ENCODE measurements around the gene IFNGR2.
"Not testable (repeated sequence)": the region's sequence is repeated elsewhere in the genome, so short reads cannot be mapped to it uniquely, and the experiment has no call there.

The IFNGR2 gene

GRCh38 chr21:33377221-33377920 lies 25.8 kb upstream of the IFNGR2 start:
- no peak for DNase-seq

- DNase-seq: no peak
These were observed 25.1 kb upstream of the IFNGR2 start for GRCh38 chr21:33378081-33378480.

DNA sequence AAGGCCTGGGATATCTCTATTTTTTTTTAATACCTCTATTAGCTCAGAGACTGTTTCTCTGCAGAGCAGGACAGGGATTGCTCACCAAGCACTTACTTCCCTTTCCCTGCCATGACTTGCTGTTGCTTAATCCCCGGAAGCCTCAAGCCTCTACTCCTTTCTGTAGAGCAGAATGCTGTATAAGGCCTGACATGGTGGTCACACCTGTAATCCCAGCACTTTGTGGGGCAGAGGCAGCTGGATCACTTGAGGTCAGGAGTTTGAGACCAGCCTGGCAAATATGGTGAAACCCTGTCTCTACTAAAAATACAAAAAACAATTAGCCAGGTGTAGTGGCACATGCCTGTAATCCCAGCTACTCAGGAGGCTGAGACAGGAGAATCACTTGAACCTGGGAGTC lies 23.3 kb upstream of the IFNGR2 start:
- DNase-seq: not testable (repeated sequence)

- DNase-seq: peak; percentile 94
These were observed 22.7 kb upstream of the IFNGR2 start for GRCh38 chr21:33380483-33380998.

GRCh38 chr21:33381381-33381780 lies 21.8 kb upstream of the IFNGR2 start:
- DNase-seq: not testable (repeated sequence)

DNA sequence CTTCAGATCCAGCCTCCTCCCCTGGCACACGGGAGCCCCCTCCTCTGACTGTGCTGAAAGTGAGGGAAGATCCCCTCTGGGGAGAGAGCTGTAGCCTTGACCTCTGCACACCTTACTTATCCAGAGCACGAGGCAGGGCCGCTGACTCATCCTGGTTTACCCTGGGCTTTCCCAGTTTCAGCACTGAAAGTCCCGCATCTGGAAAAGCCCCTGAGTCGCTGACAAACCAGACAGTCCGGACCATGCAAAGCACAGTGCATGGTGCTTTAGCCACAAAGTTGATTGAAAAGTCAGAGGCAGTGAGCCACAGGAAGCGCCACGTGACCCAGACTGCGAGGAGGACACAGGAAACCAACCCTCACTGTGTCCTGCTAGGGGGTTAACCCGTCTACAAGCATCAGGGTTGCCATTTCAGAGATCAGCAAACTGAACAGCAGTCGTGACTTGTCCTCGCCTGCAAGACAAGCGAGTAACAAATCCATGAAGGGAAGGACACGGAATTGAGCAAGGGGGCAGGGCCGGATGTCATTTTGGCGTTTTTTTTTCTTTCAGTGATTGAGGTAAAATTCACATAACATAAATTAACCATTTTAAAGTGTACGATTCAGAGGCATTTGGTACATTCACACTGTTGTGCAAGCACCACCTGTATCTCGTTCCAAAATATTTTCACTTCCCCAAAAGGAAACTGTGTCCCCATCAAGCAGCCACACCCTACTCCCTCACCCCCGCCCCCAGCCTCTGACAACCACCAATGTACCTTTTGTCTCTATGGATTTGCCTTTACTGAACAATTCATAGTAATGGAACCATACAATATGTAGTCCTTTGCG lies 19.9 kb upstream of the IFNGR2 start:
- DNase-seq: peak; percentile 80

GRCh38 chr21:33384841-33385331 lies 18.3 kb upstream of the IFNGR2 start:
- peak; percentile 39 for DNase-seq

DNA sequence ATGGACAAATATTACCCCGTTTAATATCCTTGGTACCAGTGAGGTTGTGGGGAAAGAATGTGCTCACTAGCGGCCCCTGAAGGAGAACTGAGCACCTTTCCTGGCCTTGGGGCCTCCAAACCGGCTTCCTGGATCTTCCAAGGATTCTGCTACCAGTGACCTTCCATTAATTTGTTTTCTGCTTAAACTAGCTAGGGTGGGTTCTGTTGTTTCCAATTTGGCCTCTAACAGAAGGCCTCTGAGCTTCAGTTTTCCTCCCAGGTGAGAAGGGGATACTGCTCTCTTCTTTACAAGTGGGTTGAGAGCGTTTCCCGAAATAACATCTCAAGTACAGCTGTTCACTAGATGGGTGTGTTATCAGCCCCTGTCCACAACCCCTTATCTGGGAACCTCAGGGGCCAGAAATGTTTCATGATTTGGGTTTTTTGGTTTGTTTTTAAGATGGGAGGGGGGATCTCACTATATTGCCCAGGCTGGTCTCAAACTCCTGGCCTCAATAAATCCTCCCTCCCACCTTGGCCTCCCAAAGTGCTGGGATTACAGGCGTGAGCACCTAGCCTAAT lies 16.9 kb upstream of the IFNGR2 start:
- no peak for DNase-seq

- DNase-seq: no peak
These were observed 15.9 kb upstream of the IFNGR2 start for GRCh38 chr21:33387294-33387693.

GRCh38 chr21:33388188-33388587 lies 15.0 kb upstream of the IFNGR2 start:
- DNase-seq: no peak

DNA sequence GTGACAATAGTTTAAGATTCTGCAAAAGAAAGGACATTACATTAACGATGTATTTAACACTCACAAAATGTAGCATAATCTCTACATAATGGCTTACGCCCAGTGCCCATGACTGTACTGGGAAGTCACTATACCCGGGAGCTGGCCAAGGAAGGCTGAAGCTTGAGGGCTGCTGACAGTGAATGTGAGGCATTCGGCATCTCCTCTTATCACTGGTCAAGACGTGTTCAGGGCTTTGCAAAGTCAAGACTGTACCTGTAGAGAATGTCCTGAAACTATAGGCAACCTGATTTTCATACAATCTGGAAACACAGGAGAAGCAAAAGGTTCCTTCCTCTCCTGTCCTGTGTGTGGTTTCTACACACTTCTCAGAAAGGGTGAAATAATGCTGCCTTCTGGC lies 12.7 kb upstream of the IFNGR2 start:
- no peak for DNase-seq

GRCh38 chr21:33391656-33392055 lies 11.6 kb upstream of the IFNGR2 start:
- DNase-seq: no peak

DNA sequence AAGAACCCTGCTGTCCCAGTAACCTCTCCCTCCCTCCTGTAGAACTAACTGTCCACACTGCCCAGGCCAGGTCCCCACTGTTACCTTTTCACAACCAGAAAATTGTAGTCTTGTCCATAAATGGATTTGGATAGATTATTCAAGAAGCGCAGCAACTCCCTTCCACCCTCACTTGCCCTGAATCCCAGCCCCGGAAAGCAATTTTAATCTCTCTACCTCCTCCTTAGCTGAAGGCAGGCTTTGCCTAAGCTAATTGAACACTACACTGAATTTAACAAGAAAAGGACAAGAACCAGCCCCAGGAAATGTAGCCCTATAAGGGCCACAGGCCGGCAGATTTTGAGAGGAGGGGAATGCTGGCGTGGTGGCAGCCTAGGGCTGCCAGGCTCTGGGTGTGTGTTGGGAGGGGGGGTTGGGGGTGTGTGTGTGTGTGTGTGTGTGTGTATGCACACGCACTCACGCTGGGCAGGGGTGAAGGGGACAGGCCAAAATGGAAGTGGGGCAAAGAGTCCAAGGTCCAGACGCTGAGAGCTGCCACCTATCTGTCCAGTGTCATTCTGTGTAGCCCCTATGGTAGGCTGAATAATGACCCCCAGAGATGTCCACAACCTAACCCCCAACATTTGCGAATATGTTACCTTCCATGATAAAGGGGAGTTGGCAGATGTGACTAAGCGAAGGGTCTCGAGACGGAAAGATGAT lies 10.8 kb upstream of the IFNGR2 start:
- no peak for DNase-seq

GRCh38 chr21:33393348-33393747 lies 9.9 kb upstream of the IFNGR2 start:
- DNase-seq: no peak

DNA sequence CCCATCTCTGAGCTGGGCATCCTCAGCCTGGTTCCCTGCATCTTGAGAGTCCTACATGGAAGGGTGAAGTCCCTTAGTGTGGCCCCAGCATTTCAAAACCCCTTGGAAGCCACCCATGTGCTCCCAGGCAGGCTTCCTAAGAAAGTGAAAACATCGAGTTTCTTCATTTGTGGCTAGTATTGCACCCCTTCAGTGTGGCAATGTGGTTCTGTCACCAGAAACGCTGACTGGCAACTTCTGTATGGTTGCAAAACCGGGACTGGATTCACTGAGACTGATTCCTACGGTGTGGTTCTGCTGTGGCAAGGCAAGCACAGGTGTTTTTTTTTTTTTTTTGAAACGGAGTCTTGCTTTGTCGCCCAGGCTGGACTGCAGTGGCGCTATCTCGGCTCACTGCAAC lies 9.0 kb upstream of the IFNGR2 start:
- DNase-seq: no peak

- DNase-seq: no peak
These were observed 7.3 kb upstream of the IFNGR2 start for GRCh38 chr21:33395891-33396331.

GRCh38 chr21:33396436-33396835 lies 6.8 kb upstream of the IFNGR2 start:
- DNase-seq: no peak

GRCh38 chr21:33396951-33397350 lies 6.3 kb upstream of the IFNGR2 start:
- no peak for DNase-seq

DNA sequence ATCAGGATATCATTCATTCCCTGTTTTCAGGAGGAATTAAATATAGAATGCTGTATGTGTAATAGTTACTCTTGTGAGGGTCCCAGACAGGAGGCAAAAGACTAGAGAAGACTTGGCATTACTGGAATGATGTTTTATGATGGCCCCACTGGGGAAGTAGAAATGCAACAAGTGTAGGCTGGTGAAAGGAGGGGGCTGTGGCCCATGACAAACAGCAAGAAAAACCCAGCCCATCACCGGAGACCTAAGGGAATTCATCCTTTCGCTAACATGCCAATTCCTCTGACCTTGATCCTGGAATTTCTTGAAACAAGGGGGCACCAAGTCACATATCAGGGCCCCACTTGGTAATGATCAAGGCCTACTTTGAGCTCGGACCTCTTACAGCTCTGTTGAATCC lies 5.5 kb upstream of the IFNGR2 start:
- no peak for DNase-seq

GRCh38 chr21:33398361-33398760 lies 4.9 kb upstream of the IFNGR2 start:
- DNase-seq: no peak

GRCh38 chr21:33401630-33401992 lies 1.6 kb upstream of the IFNGR2 start:
- no peak for DNase-seq

- DNase-seq: no peak
These were observed 923 bp upstream of the IFNGR2 start for GRCh38 chr21:33402001-33402979.

Data from stimulated activated CD4-positive, alpha-beta T cell treated with anti-CD3 and anti-CD28 coated beads, Interleukin-4, amount 100 ng/mL, for 24 hours (primary cell).